HEK293T (cell line): ENCODE results near the gene SEC23IP.

Source experiments
- CTCF ChIA-PET: fragments of 350-600 bp; formaldehyde crosslinking; extraction: SDS; loops from one replicate; lab custom pipeline; 2021; ENCODE audit warnings: antibody characterized with exemption, inconsistent platforms; lab: Yijun Ruan, JAX
- POLR2A ChIA-PET: fragments of 350-600 bp; formaldehyde crosslinking; extraction: SDS; loops from one replicate; lab custom pipeline; 2020; ENCODE audit warnings: antibody characterized with exemption, inconsistent platforms; lab: Yijun Ruan, JAX
- DNase-seq: peaks from one replicate; pipeline ENCODE4 v3.0.0; 2012; ENCODE audit warnings: mixed read lengths; ENCODE audit errors: extremely low spot score
- ARNT ChIP-seq: fragments of 450-650 bp; IDR thresholded peaks from 2 replicates; pipeline ENCODE4 v1.6.1; 2017; ENCODE audit warnings: mild to moderate bottlenecking
- BHLHE40 ChIP-seq: fragments of 450-650 bp; IDR thresholded peaks from 2 replicates; pipeline ENCODE4 v1.6.1; 2016; ENCODE audit warnings: mild to moderate bottlenecking, moderate library complexity, borderline replicate concordance
- CTBP1 ChIP-seq: fragments of 450-650 bp; IDR thresholded peaks from 2 replicates; pipeline ENCODE4 v1.6.1; 2016; ENCODE audit warnings: borderline replicate concordance
- ELF4 ChIP-seq: fragments of 450-650 bp; IDR thresholded peaks from 2 replicates; pipeline ENCODE4 v1.6.1; 2017; ENCODE audit warnings: antibody characterized with exemption
- FOXA1 ChIP-seq: fragments of 450-650 bp; IDR thresholded peaks from 2 replicates; pipeline ENCODE4 v1.6.1; 2016; ENCODE audit warnings: mild to moderate bottlenecking
- FOXK2 ChIP-seq: fragments of 450-650 bp; IDR thresholded peaks from 2 replicates; pipeline ENCODE4 v1.6.1; 2016; ENCODE audit warnings: mild to moderate bottlenecking
- FOXM1 ChIP-seq: fragments of 450-650 bp; IDR thresholded peaks from 2 replicates; pipeline ENCODE4 v1.6.1; 2017; ENCODE audit warnings: mild to moderate bottlenecking, borderline replicate concordance
- HDGF ChIP-seq: fragments of 450-650 bp; IDR thresholded peaks from 2 replicates; pipeline ENCODE4 v1.6.1; 2017; ENCODE audit warnings: antibody characterized with exemption, borderline replicate concordance
- L3MBTL2 ChIP-seq: fragments of 450-650 bp; conservative IDR thresholded peaks from 2 replicates; pipeline ENCODE4 v1.6.1; 2016; ENCODE audit warnings: mild to moderate bottlenecking
- LEF1 ChIP-seq: fragments of 450-650 bp; IDR thresholded peaks from 2 replicates; pipeline ENCODE4 v1.6.1; 2017; ENCODE audit warnings: mild to moderate bottlenecking, borderline replicate concordance
- NFRKB ChIP-seq: fragments of 450-650 bp; IDR thresholded peaks from 2 replicates; pipeline ENCODE4 v1.6.1; 2016; ENCODE audit warnings: mild to moderate bottlenecking, moderate library complexity
- PKNOX1 ChIP-seq: fragments of 450-650 bp; IDR thresholded peaks from 2 replicates; pipeline ENCODE4 v1.6.1; 2016
- SP1 ChIP-seq: fragments of 450-650 bp; IDR thresholded peaks from 2 replicates; pipeline ENCODE4 v1.6.1; 2017
- SUZ12 ChIP-seq: fragments of 450-650 bp; IDR thresholded peaks from 2 replicates; pipeline ENCODE4 v1.6.1; 2016; ENCODE audit warnings: mild to moderate bottlenecking
- TARDBP ChIP-seq: fragments of 450-650 bp; IDR thresholded peaks from 2 replicates; pipeline ENCODE4 v1.6.1; 2016
- ZNF384 ChIP-seq: fragments of 450-650 bp; IDR thresholded peaks from 2 replicates; pipeline ENCODE4 v1.6.1; 2016

The SEC23IP gene

GRCh38 chr10:119981826-119982225 is 89.3 kb downstream of the SEC23IP start:
- TF ChIP-seq NFRKB (no peak), TARDBP (no peak), SP1 (no peak), FOXK2 (no peak), ELF4 (no peak), L3MBTL2 (no peak), PKNOX1 (no peak), HDGF (no peak), SUZ12 (no peak)
- CTCF ChIA-PET, result interaction anchor here (0.9 kb wide), 1 partner anchor 226 kb away, joined by 3 read pairs; no protein-coding TSS in a partner anchor
- DNase-seq, result no peak
- POLR2A ChIA-PET, result no interaction called here

GRCh38 chr10:119988333-119988732 is 95.8 kb downstream of the SEC23IP start:
- TF ChIP-seq CTBP1 (no peak), L3MBTL2 (no peak), HDGF (no peak), SUZ12 (no peak), LEF1 (no peak), FOXK2 (no peak), FOXA1 (no peak), ELF4 (no peak), TARDBP (no peak), ARNT (no peak), FOXM1 (no peak), BHLHE40 (no peak), NFRKB (no peak), ZNF384 (no peak), PKNOX1 (no peak)
- ChIA-PET CTCF (no interaction called here), POLR2A (no interaction called here)
- no peak for DNase-seq

- no peak for DNase-seq
- ChIA-PET POLR2A (no interaction called here), CTCF (no interaction called here)
- TF ChIP-seq SP1 (no peak), BHLHE40 (no peak), SUZ12 (no peak), FOXA1 (no peak), ZNF384 (no peak), FOXK2 (no peak), LEF1 (no peak), L3MBTL2 (no peak), NFRKB (no peak), HDGF (no peak), FOXM1 (no peak), ELF4 (no peak)
These were observed 97.4 kb downstream of the SEC23IP start for GRCh38 chr10:119989966-119990365.

- no peak for DNase-seq
- ChIA-PET CTCF (interaction anchor here (0.6 to 0.9 kb wide), 2 partner anchors 83 to 193 kb away, joined by 4 read pairs; no protein-coding TSS in a partner anchor), POLR2A (no interaction called here)
- TF ChIP-seq FOXM1, result no peak
- TF ChIP-seq CTBP1, result no peak
- TF ChIP-seq BHLHE40, result no peak
- no peak for TF ChIP-seq L3MBTL2
- TF ChIP-seq PKNOX1, result no peak
- TF ChIP-seq LEF1, result no peak
- TF ChIP-seq FOXA1, result no peak
- TF ChIP-seq SUZ12, result no peak
- no peak for TF ChIP-seq ARNT
- TF ChIP-seq FOXK2, result no peak
- no peak for TF ChIP-seq HDGF
- no peak for TF ChIP-seq SP1
- no peak for TF ChIP-seq NFRKB
- TF ChIP-seq TARDBP, result no peak
- no peak for TF ChIP-seq ZNF384
- TF ChIP-seq ELF4, result no peak
These were observed 98.5 kb downstream of the SEC23IP start for GRCh38 chr10:119991066-119991465.

- no peak for DNase-seq
- POLR2A ChIA-PET, result no interaction called here
- CTCF ChIA-PET, result interaction anchor here (0.9 kb wide), 1 partner anchor 193 kb away, joined by 4 read pairs; no protein-coding TSS in a partner anchor
- TF ChIP-seq FOXK2, result no peak
- TF ChIP-seq SUZ12, result no peak
- no peak for TF ChIP-seq PKNOX1
- TF ChIP-seq ARNT, result no peak
- no peak for TF ChIP-seq CTBP1
- no peak for TF ChIP-seq TARDBP
- TF ChIP-seq FOXA1, result no peak
- TF ChIP-seq FOXM1, result no peak
- no peak for TF ChIP-seq ELF4
- TF ChIP-seq LEF1, result no peak
These were observed 99.3 kb downstream of the SEC23IP start for GRCh38 chr10:119991816-119992215.
